NCI-H446 treated with DMSO at 0.1 percent for 48 hours (cell line): ENCODE results near the gene USP37.
"Not testable (repeated sequence)": the region's sequence is repeated elsewhere in the genome, so short reads cannot be mapped to it uniquely, and the experiment has no call there.

ENCODE experiments used
- DNase-seq: peaks from one replicate; lab custom pipeline; 2025; lab: John Stamatoyannopoulos, UW

The USP37 gene

GRCh38 chr2:218547978-218548377 lies 20.2 kb downstream of the USP37 start:
- no peak for DNase-seq

DNA sequence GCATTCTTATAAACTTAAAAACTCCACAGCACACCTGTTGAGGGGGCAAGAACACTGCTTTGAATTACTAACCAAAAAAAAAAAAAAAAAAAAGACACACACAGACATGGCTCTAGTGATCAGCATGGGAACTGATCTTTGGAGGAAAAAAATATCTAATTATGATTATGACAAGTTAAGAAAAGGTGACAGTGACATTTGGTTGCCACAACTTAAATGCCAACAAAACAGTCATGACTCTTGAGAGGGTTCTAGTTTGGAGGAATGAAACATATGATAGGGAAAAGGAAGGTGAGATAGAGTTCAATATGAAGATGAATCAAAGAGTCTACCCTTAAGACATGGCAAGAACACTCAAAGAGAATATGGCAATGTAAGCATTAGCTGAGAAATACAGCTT lies 20.6 kb downstream of the USP37 start:
- DNase-seq, result no peak

DNA sequence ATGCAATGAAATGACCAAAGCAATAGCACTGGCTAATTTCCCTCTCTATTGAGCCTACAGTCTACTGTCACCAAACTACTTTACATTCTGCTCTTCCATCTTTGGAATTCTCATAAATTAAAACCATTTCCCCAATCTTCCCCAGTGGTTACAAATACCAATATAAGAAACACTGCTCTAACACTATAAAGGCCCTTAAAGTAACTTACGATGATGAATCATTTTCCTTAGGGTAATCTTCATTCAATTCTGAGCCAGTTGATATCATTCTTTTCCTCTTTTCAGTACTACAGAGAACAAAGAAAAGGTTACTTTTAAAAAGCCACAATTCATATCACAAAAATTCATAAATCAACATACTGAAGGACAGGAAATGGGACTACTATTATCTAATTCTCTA lies 22.1 kb downstream of the USP37 start:
- no peak for DNase-seq

DNA sequence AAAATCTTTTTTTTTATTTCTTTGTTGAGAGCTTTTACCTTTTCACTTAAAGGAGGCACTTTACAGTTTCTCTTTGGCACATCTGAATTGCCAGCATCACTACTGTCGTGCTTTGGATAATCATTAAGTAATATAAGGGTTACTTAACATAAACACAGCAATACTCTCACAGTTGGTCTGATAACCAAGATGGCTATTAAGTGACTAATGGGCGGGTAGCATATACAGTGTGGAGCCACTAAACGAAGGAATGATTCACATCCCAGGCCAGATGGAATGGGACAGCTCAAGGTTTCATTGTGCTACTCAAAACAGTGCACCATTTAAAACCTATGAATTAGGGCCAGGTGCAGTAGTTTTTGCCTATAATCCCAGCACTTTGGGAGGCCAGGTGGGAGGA lies 28.1 kb downstream of the USP37 start:
- no peak for DNase-seq

- no peak for DNase-seq
Measured at GRCh38 chr2:218536804-218537494, 31.2 kb downstream of the USP37 start.

DNA sequence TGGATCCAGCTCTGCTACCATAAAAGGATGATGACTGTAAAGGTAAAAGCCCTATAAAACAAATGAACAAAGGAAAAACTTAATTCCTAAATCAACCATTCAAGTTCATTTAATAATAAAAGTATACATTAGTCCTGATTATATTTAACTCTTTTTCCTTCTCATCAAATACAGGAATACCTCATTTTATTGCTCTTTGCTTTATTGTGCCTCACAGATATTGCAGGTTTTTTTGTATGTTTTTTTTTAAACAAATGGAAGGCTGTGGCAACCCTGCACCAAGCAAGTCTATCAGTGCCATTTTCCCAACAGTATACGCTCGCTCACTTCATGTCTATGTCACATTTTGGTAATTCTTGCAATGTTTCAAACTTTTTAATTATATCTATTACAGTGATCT lies 38.2 kb downstream of the USP37 start:
- no peak for DNase-seq

DNA sequence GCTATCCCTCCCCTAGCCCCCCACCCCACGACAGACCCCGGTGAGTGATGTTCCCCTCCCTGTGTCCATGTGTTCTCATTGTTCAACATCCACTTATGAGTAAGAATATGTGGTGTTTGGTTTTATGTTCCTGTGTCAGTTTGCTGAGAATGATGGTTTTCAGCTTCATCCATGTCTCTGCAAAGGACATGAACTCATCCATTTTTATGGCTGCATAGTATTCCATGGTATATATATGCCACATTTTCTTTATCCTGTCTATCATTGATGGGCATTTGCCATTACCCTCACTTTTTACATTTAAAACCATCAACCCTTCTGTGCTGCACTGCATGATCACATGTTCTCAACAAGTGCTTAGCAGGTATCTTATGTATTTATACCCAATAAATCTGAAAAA lies 39.7 kb downstream of the USP37 start:
- DNase-seq, result not testable (repeated sequence)

- DNase-seq, result no peak
Measured at GRCh38 chr2:218523651-218524050, 44.5 kb downstream of the USP37 start.

DNA sequence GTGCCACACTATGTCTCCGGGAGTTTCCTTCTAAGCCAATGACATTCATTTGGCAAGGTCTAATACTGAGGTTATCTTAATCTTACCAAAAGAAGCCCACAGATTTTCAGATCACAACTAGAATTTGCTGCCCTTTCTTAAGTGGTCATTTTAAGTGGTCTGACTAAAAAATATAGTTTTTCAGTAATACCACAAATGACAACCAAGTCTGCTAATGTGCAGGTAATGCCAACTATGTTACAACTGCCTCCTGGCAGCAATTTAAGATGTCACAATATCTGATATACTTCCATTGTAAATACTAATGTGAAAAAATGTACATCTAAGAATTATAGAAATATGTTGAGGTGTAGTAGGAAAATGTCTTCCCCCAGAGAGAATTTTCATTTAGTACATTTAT lies 49.3 kb downstream of the USP37 start:
- DNase-seq, result no peak

DNA sequence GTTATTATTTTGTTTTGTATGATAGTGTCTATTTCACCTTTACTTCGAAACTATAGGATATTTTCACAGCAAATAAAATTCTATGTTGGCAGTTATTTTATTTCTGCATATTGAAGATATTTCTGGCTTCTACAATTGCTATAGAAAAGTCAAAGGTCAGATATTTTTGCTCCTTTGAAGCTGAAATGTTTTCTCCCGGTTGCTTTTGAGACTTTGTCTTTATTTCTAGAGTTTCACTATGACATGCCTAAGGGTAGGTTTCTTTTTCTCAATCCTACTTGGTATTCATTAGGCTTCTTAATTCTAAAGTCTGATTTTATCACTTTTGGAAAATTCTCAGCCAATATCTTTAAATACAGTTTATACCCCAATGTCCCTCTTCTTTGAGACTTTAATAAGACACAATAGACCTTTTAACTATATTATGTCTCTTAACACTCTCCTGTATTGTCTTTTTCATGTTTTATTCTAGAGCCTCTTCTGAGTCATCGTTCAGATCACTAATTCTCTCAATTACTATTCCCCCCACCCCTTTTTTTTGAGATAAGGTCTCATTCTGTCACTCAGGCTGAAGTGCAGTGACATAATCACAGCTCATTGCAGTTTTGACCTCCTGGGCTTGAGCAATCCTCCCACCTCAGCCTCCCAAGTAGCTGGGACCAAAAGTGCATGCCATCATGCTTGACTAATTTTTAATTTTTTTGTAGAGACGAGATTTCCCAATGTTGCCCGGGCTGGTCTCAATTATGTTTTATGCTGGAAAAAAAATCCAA lies 50.5 kb downstream of the USP37 start:
- no peak for DNase-seq

- no peak for DNase-seq
Measured at GRCh38 chr2:218516614-218517013, 51.5 kb downstream of the USP37 start.

DNA sequence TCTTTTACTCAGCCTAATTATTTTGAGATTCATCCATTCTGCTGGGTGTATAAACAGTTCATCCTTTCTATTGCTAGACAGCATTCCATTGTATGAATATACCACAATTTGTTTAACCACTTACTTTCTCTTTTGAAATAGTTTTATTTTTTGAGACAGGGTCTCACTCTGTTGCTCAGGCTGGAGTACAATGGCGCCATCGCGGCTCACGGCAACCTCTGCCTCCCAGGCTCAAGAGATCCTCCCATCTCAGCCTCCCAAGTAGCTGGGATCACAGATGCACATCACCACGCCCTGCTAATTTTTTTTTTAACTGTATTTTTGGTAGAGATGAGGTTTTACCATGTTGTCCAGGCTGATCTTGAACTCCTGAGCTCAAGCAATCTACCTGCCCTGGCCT lies 54.5 kb downstream of the USP37 start:
- no peak for DNase-seq

DNA sequence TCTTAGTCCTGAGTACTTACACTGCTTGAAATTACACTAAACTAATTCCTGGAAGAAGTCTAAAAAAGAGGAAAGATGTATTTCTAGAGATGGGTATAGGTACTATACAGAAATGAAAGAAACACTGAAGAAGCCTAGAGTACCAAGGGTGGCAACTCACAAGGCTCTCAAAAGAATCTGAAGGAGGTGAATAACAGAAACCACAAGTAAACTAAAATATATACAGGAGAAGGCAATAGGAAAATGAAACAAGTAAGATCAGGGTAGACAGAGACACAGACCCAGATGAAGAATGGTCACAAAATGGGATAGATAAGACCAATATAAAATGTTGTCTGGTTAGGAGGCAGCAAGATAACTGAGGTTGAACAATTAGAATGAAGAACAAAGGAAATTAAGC lies 59.9 kb downstream of the USP37 start:
- DNase-seq, result no peak

DNA sequence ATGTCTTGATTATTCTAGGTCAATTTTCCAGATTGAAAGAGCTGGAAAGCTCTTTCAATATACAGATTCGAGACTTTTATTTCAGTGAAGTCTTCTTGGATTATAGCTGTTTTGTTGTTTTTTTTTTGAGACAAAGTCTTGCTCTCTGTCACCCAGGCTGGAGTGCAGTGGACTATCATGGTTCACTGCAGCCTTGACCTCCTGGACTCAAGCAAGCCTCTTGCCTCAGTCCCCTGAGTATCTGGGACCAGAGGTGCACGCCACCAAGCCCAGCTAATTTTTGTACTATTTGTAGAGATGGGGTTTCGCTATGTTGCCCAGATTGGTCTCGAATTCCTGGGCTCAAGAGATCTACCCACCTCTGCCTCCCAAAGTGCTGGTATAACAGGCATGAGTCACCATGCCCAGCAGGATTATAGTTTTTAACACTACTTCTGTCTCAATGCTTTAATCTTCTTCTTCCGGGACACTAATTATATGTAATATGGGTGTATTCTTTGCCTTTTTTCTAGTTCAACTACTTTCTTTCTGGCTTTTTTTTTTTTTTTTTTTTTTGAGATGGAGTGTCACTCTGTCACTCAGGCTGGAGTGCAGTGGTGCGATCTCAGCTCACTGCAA lies 62.3 kb downstream of the USP37 start:
- DNase-seq, result no peak

DNA sequence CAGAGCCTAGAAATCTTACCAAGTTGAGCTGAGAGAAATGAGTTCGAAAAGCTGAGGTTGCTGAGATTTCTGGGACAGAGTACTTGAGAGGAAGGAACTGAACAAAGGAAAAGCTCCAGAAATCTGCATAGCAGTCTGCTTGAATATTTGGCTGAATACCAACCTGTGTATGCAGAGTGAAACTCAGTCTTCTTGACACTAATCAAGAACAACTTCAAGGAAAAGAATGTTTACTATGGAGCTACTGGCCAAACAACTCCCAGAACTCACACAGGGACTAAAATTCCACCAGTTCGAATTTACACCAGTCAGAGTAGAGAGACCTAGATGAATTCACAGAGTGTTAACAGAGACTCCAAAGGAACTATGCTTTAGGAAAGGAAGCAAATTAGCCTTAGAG lies 66.5 kb downstream of the USP37 start:
- no peak for DNase-seq

DNA sequence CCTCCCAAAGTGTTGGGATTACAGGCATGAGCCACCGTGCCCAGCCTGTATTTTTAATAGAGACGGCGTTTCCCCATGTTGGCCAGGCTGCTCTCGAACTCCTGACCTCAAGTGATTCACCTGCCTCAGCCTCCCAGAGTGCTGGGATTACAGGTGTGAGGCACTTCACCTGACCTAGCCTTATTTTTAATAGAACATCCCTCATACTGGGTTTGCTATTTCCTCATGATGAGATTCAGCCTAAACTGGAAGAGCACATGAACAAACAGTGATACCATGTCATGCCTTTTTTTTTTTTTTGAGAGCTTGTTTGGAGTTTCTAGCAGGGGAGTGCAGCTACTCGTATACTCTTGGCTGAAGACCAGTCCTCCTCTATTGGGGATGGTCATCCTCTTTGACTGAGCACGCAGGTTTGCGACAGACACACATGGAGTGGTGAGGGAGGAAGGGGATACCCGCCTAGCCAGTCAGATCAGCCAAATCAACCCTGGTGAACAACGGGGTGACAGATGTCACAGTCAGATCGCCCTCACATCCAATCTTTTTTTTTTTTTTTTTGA lies 67.6 kb downstream of the USP37 start:
- no peak for DNase-seq

DNA sequence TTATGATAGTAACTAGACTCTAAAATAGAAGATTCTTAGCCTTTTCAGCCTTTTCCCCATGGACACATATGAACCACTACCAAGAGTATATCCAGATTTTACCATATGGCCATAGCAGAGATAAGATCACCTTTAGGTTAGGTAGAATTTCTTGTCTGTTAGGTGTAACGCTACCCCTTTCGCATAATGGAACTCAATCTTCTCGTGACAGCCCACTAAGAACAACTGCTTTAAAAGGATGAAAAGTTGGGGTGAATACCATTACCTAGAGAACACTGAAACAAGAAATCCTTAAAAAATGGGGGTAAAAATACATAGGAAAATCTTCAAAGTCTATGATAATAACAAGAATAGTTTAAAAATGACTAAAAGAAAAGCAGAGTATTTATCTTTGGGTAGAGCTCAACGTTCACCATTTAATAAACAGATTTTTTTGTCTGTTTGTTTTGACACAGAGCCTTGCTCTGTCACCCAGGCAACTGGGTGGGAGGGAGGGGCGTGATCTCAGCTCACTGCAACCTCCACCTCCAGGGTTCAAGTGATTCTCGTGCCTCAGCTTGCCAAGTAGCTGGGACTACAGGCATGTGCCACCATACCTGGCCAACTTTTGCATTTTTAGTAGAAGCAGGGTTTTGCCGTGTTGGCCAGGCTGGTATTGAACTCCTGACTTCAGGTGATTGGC lies 82.0 kb downstream of the USP37 start:
- no peak for DNase-seq

DNA sequence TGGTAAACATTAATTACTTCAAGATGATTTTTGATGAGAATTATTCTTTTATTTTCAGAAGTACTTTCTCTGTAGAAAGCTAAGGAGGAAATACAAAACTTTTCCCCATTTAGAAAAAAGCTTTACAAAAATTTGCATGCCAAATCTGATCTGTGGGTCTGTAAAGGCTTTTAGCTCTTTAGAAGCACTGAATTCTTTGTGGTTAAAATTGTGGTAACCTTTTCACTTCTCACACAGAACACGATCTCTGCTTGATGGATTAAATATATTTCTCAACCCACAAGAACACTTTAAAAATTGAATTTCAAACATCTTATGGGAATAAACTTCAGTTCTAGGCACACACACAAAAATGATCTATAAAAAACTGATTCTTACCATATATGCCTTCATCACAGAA lies 85.5 kb downstream of the USP37 start:
- DNase-seq, result no peak

- no peak for DNase-seq
Measured at GRCh38 chr2:218479595-218479994, 88.6 kb downstream of the USP37 start.

GRCh38 chr2:218478544-218478943 lies 89.6 kb downstream of the USP37 start:
- DNase-seq, result no peak

GRCh38 chr2:218477247-218477646 lies 90.9 kb downstream of the USP37 start:
- DNase-seq, result no peak

- no peak for DNase-seq
Measured at GRCh38 chr2:218476676-218477075, 91.5 kb downstream of the USP37 start.
